IMR-90 (cell line): Measurements from ENCODE around the gene RUNX2.

Source experiments
- CEBPB ChIP-seq: IDR thresholded peaks from 2 replicates; pipeline ENCODE4 v1.6.1; 2012; ENCODE audit warnings: low read depth, low read length, improper control_type of control experiment
- CHD1 ChIP-seq: IDR thresholded peaks from 2 replicates; pipeline ENCODE4 v1.6.1; 2012; ENCODE audit warnings: low read depth, low read length, improper control_type of control experiment
- FOS ChIP-seq: fragments of 150-350 bp; IDR thresholded peaks from 2 replicates; pipeline ENCODE4 v1.6.1; 2016; ENCODE audit warnings: low read depth, low read length
- MAFK ChIP-seq: IDR thresholded peaks from 2 replicates; pipeline ENCODE4 v1.6.1; 2012; ENCODE audit warnings: low read depth, low read length, improper control_type of control experiment
- MAZ ChIP-seq: IDR thresholded peaks from 2 replicates; pipeline ENCODE4 v1.6.1; 2012; ENCODE audit warnings: low read depth, mild to moderate bottlenecking, low read length, improper control_type of control experiment, moderate library complexity, borderline replicate concordance
- MXI1 ChIP-seq: IDR thresholded peaks from 2 replicates; pipeline ENCODE4 v1.6.1; 2012; ENCODE audit warnings: low read depth, mild to moderate bottlenecking, low read length, moderate library complexity, borderline replicate concordance
- POLR2A ChIP-seq: IDR thresholded peaks from 2 replicates; pipeline ENCODE4 v1.6.1; 2012; ENCODE audit warnings: mild to moderate bottlenecking, low read depth, low read length
- RAD21 ChIP-seq: IDR thresholded peaks from 2 replicates; pipeline ENCODE4 v1.6.1; 2012; ENCODE audit warnings: low read length, improper control_type of control experiment
- RCOR1 ChIP-seq: IDR thresholded peaks from 2 replicates; pipeline ENCODE4 v1.6.1; 2012; ENCODE audit warnings: mild to moderate bottlenecking, low read length, improper control_type of control experiment; ENCODE audit not compliant: insufficient replicate concordance
- RFX5 ChIP-seq: IDR thresholded peaks from 2 replicates; pipeline ENCODE4 v1.8.0; 2012; ENCODE audit warnings: low read depth, mild to moderate bottlenecking, low read length, moderate library complexity
- SMC3 ChIP-seq: fragments of 150-350 bp; IDR thresholded peaks from 2 replicates; pipeline ENCODE4 v1.6.1; 2016; ENCODE audit warnings: low read depth, mild to moderate bottlenecking, antibody characterized with exemption, low read length, moderate library complexity
- TF ChIP-seq, protein P1 (sequence below): conservative IDR thresholded peaks from 2 replicates; pipeline ENCODE4 v1.5.1; 2012; ENCODE audit warnings: mild to moderate bottlenecking, low read depth, low read length, improper control_type of control experiment
- TF ChIP-seq, protein P2 (sequence below): fragments of 150-350 bp; IDR thresholded peaks from 2 replicates; pipeline ENCODE4 v1.6.1; 2016; ENCODE audit warnings: low read depth, mild to moderate bottlenecking, low read length, moderate library complexity, borderline replicate concordance
- TF ChIP-seq, protein P3 (sequence below): fragments of 150-350 bp; IDR thresholded peaks from 2 replicates; pipeline ENCODE4 v1.6.1; 2017; ENCODE audit warnings: mild to moderate bottlenecking, antibody characterized with exemption, low read length, low read depth

DNA sequence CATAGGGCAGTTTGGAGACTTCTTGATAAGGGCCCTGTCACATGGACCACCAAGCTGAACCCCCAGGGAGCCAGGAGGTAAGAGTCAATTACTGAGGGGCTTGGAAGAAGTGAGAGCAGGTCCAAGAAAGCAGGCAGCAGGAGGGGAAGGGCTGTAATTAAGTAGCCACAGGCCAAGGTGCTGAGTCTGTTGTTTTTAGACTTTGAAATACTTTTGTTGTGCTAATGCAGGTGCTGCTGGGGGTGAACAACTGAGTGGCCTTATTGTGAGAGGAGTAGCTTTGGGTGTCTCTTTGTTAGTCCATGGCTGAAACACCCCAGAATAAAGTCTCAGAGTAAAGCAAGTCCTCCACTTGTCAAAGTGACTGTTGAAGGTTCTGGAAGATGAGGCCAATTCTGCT, 316.6 kb downstream of the RUNX2 start:
- TF ChIP-seq, protein P1, sequence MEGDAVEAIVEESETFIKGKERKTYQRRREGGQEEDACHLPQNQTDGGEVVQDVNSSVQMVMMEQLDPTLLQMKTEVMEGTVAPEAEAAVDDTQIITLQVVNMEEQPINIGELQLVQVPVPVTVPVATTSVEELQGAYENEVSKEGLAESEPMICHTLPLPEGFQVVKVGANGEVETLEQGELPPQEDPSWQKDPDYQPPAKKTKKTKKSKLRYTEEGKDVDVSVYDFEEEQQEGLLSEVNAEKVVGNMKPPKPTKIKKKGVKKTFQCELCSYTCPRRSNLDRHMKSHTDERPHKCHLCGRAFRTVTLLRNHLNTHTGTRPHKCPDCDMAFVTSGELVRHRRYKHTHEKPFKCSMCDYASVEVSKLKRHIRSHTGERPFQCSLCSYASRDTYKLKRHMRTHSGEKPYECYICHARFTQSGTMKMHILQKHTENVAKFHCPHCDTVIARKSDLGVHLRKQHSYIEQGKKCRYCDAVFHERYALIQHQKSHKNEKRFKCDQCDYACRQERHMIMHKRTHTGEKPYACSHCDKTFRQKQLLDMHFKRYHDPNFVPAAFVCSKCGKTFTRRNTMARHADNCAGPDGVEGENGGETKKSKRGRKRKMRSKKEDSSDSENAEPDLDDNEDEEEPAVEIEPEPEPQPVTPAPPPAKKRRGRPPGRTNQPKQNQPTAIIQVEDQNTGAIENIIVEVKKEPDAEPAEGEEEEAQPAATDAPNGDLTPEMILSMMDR, result no peak
- TF ChIP-seq, protein P2, sequence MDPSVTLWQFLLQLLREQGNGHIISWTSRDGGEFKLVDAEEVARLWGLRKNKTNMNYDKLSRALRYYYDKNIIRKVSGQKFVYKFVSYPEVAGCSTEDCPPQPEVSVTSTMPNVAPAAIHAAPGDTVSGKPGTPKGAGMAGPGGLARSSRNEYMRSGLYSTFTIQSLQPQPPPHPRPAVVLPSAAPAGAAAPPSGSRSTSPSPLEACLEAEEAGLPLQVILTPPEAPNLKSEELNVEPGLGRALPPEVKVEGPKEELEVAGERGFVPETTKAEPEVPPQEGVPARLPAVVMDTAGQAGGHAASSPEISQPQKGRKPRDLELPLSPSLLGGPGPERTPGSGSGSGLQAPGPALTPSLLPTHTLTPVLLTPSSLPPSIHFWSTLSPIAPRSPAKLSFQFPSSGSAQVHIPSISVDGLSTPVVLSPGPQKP, result no peak
- TF ChIP-seq CEBPB, result no peak
- TF ChIP-seq POLR2A, result no peak
- TF ChIP-seq CHD1, result no peak
- no peak for TF ChIP-seq RCOR1
- no peak for TF ChIP-seq FOS
- no peak for TF ChIP-seq RAD21
- TF ChIP-seq, protein P3, sequence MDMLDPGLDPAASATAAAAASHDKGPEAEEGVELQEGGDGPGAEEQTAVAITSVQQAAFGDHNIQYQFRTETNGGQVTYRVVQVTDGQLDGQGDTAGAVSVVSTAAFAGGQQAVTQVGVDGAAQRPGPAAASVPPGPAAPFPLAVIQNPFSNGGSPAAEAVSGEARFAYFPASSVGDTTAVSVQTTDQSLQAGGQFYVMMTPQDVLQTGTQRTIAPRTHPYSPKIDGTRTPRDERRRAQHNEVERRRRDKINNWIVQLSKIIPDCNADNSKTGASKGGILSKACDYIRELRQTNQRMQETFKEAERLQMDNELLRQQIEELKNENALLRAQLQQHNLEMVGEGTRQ, result no peak
- TF ChIP-seq MAFK, result no peak
- no peak for TF ChIP-seq RFX5
- TF ChIP-seq MAZ, result no peak
- no peak for TF ChIP-seq SMC3
- TF ChIP-seq MXI1, result no peak
